ENCODE results near the gene CCZ1. TPM values are rescaled to one million over a fixed set of nuclear protein-coding genes. Genes with fewer than 3 reads are reported as not detected.

Gene CCZ1
- total and polyA plus RNA-seq, 2 of the 4 experiments (the other 2 are of a cell fraction), result 25.4 to 28.7 TPM

- Histone ChIP-seq H3K36me3 (ENCODE audit: control insufficient read depth, insufficient read depth, low read length) (no peaks in the 10 kb centered on the region), H3K14ac (replicated peaks; ENCODE audit: low read depth, low read length) (no peak overlapping the region), H3K56ac (ENCODE audit: extremely low read depth, insufficient read depth, low read length) (no peak overlapping the region), H2AFZ (replicated peaks; ENCODE audit: low read length, poor library complexity) (no peak overlapping the region), H2AK9ac (replicated peaks; ENCODE audit: low read depth, low read length, poor library complexity) (no peak overlapping the region), H4K8ac (ENCODE audit: low read depth in 2 of 2, low read length in 2 of 2) (no peak overlapping the region), H4K20me1 (ENCODE audit: insufficient read depth, low read length) (no peaks in the 10 kb centered on the region), H3K27me3 (ENCODE audit: control insufficient read depth, insufficient read depth, low read length) (no peaks in the 10 kb centered on the region), H2BK15ac (ENCODE audit: low read depth, low read length) (no peak overlapping the region), H3K27ac (ENCODE audit: insufficient read depth, low read length) (no peak overlapping the region), H3K23ac (ENCODE audit: low read depth, low read length) (no peak overlapping the region), H4K5ac (ENCODE audit: low read depth, low read length) (no peak overlapping the region), H2BK120ac (ENCODE audit: low read depth, low read length) (no peak overlapping the region), H3K9me3 (ENCODE audit: control insufficient read depth, insufficient read depth, low read length) (no peaks in the 10 kb centered on the region), H2AK5ac (ENCODE audit: low read depth, low read length) (no peak overlapping the region), H3K4me3 (ENCODE audit: insufficient read depth, low read depth, low read length) (no peak overlapping the region), H2BK20ac (ENCODE audit: low read depth, low read length) (no peak overlapping the region), H3K4me2 (ENCODE audit: low read depth, low read length) (no peak overlapping the region), H3K9ac (ENCODE audit: low read depth, low read length) (no peak overlapping the region), H2BK5ac (ENCODE audit: low read depth, low read length, poor library complexity, severe bottlenecking) (no peak overlapping the region), H3K79me1 (ENCODE audit: low read depth in 1 of 2, low read length in 2 of 2) (no peaks in the 10 kb centered on the region), H3K9me1 (ENCODE audit: insufficient read depth, low read length) (no peaks in the 10 kb centered on the region), H3K18ac (ENCODE audit: low read depth, low read length) (no peak overlapping the region), H4K91ac (ENCODE audit: insufficient read depth, low read depth, low read length) (no peak overlapping the region), H3K4ac (ENCODE audit: low read depth, low read length) (no peak overlapping the region), H3K4me1 (ENCODE audit: control insufficient read depth, insufficient read depth, low read length) (no peaks in the 10 kb centered on the region)
- ATAC-seq (ENCODE audit: low read depth) (no peak), DNase-seq (no peak)
- in situ Hi-C loops (cut with MboI; ENCODE audit: low sequenced_read_pairs), result loop anchor here (25.0 kb wide), 1 partner anchor 961 kb away; no protein-coding TSS in a partner anchor
- POLR2A ChIA-PET (ENCODE audit: unreplicated experiment), result no interaction called here
- CTCF ChIA-PET, result no interaction called here
- BruUV-seq (replicated peaks), result no TSS peak
- 100% methylated on average over 1 of the region's 8 CpGs; no CpG with 5 or more reads in 1 of the 2 experiments for WGBS, 2 experiments (ENCODE audit: extremely low coverage in 2 of 2, insufficient read length in 1 of 2)
- TF ChIP-seq FOS (IDR thresholded peaks at IDR 0.05; ENCODE audit: low read depth, low read length) (no peak), CTCF (conservative IDR thresholded peaks at IDR 0.05; ENCODE audit: low read depth, low read length) (no peak), RFX5 (IDR thresholded peaks at IDR 0.05; ENCODE audit: low read depth, low read length) (no peak), NFE2L2 (IDR thresholded peaks at IDR 0.05; ENCODE audit: low read depth, low read length) (no peak), ELK1 (IDR thresholded peaks at IDR 0.05; ENCODE audit: borderline replicate concordance, low read depth, low read length) (no peak), CEBPB (IDR thresholded peaks at IDR 0.05; ENCODE audit: low read depth, low read length) (no peak), CHD1 (IDR thresholded peaks at IDR 0.05; ENCODE audit: low read depth, low read length) (no peak), BHLHE40 (IDR thresholded peaks at IDR 0.05; ENCODE audit: low read depth, low read length) (no peak), RCOR1 (IDR thresholded peaks at IDR 0.05; ENCODE audit: insufficient replicate concordance, low read length) (no peak), RAD21 (IDR thresholded peaks at IDR 0.05; ENCODE audit: low read length) (no peak), USF2 (IDR thresholded peaks at IDR 0.05; ENCODE audit: low read depth, low read length) (no peak), SMC3 (IDR thresholded peaks at IDR 0.05; ENCODE audit: low read depth, low read length) (no peak), MAFK (IDR thresholded peaks at IDR 0.05; ENCODE audit: low read depth, low read length) (no peak), MAZ (IDR thresholded peaks at IDR 0.05; ENCODE audit: borderline replicate concordance, low read depth, low read length) (no peak), POLR2A (IDR thresholded peaks at IDR 0.05; ENCODE audit: low read depth, low read length) (no peak), MXI1 (IDR thresholded peaks at IDR 0.05; ENCODE audit: borderline replicate concordance, low read depth, low read length) (no peak)
- dilution Hi-C loops (cut with HindIII; ENCODE audit: low sequenced_read_pairs, unreplicated experiment), result no loop called here
- intact Hi-C loops (cut with micrococcal nuclease), result no loop called here
Measured at GRCh38 chr7:5850944-5851343, 47.6 kb upstream of the CCZ1 start.
